Upper lobe of left lung (tissue), 4 donors: ENCODE measurements around the gene RAC3.

Source experiments
- CTCF ChIP-seq, 6 experiments: fragments of 450-650 bp in 4 of 6; fragments of 200-600 bp in 2 of 6; sonication (generic) in 2 of 6; IDR thresholded peaks; one replicate each; pipeline ENCODE4 v1.5.1; 2016 to 2019; ENCODE audit warnings: antibody characterized with exemption in 6 of 6
- EP300 ChIP-seq, 4 donors: sonication (generic); formaldehyde crosslinking; IDR thresholded peaks; one replicate each; pipeline ENCODE4 v1.5.1; 2017; ENCODE audit warnings: antibody characterized with exemption in 4 of 4, control low read depth in 2 of 4
- POLR2A ChIP-seq, 4 donors: fragments of 450-650 bp; IDR thresholded peaks; one replicate each; pipeline ENCODE4 v1.5.1; 2016 to 2017; ENCODE audit warnings: antibody characterized with exemption in 4 of 4, mild to moderate bottlenecking in 2 of 4
- POLR2AphosphoS5 ChIP-seq, 2 donors: sonication (generic); formaldehyde crosslinking; IDR thresholded peaks; one replicate each; pipeline ENCODE4 v1.5.1; 2017; ENCODE audit warnings: antibody characterized with exemption in 2 of 2

- TF ChIP-seq CTCF (IDR thresholded peaks at IDR 0.05) = peak; percentile 87 to 99 (median 98)
- no peak for TF ChIP-seq POLR2AphosphoS5 (IDR thresholded peaks at IDR 0.05)
- TF ChIP-seq POLR2A (IDR thresholded peaks at IDR 0.05) = peak in 1 of 4 donors; percentile 28
- no peak for TF ChIP-seq EP300 (IDR thresholded peaks at IDR 0.05)
Observed at GRCh38 chr17:82030470-82031302, 792 bp upstream of the RAC3 start.
